T-helper 22 cell (primary cell): ENCODE data around the gene PRR23C.

Experiments used
- DNase-seq: peaks from one replicate; pipeline ENCODE4 v3.0.0-alpha.2; 2020; ENCODE audit warnings: low read depth

Gene PRR23C

DNA sequence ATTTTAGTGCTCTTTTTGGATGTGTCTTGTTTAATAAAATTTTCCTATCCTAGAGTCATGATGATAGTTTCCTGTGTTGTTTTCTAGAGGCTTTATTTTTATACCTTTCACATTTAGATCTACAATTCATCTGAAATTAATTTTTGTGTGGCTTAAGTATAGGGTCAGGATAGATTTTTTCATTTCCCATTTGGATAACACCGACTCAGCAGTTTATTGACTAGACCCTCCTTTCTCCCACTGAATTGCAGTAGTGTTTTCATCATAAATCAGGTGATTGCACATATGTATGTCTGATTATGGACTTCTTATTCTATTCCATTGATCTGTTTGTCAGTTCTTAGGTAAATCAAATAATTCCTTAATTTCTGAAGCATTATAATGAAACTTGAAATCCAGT is 49.0 kb downstream of the PRR23C start:
- DNase-seq = no peak
